Stimulated activated CD4-positive, alpha-beta T cell treated with anti-CD3 and anti-CD28 coated beads, Interleukin-4, amount 100 ng/mL, for 24 hours (primary cell): ENCODE measurements around the gene PTPN21.
"Not testable (repeated sequence)": the region's sequence is repeated elsewhere in the genome, so short reads cannot be mapped to it uniquely, and the experiment has no call there.

ENCODE experiments used
- DNase-seq: peaks from one replicate; pipeline ENCODE4 v3.0.0-alpha.2; 2020

Gene PTPN21

GRCh38 chr14:88551094-88551870, 3.5 kb downstream of the PTPN21 start:
- peak; percentile 64 for DNase-seq

- DNase-seq, result no peak
Measured at GRCh38 chr14:88550078-88550477, 4.7 kb downstream of the PTPN21 start.

DNA sequence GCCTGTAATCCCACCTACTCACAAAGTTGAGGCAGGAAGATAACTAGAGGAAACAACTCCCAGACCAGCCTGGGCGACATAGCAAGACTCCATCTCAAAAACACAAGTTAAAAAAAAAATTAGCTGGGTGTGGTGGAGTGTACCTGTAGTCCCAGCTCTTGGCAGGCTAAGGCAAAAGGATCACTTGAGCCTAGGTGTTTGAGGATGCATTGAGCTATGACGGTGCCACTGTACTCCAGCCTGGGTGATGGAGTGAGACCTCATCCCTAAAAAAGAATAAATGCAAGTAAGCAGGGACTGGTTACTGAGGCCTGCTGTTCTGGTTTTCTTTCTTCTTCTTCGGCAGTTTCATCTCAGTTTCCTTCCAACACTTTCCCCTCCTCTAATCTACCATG, 7.4 kb downstream of the PTPN21 start:
- DNase-seq, result no peak

- DNase-seq, result no peak
Measured at GRCh38 chr14:88546621-88547385, 8.0 kb downstream of the PTPN21 start.

DNA sequence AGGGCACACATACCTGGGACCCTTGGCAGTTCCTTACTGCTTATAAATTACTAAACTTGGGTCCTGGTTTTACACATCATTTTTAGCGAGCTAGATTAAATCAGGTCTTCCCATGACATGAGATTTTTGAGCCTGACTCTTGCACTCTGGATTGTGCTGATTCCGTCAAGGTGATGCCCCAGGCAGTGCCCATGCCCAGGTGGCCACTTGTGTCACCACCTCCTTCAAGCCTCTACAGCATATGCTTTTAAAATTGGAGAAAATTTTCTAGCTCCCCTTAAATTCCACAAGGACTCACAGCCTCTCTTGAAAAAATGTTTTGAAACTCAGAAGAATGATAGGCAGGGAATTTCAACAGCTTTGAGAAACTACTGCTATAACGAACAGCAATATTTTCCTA, 9.6 kb downstream of the PTPN21 start:
- no peak for DNase-seq

DNA sequence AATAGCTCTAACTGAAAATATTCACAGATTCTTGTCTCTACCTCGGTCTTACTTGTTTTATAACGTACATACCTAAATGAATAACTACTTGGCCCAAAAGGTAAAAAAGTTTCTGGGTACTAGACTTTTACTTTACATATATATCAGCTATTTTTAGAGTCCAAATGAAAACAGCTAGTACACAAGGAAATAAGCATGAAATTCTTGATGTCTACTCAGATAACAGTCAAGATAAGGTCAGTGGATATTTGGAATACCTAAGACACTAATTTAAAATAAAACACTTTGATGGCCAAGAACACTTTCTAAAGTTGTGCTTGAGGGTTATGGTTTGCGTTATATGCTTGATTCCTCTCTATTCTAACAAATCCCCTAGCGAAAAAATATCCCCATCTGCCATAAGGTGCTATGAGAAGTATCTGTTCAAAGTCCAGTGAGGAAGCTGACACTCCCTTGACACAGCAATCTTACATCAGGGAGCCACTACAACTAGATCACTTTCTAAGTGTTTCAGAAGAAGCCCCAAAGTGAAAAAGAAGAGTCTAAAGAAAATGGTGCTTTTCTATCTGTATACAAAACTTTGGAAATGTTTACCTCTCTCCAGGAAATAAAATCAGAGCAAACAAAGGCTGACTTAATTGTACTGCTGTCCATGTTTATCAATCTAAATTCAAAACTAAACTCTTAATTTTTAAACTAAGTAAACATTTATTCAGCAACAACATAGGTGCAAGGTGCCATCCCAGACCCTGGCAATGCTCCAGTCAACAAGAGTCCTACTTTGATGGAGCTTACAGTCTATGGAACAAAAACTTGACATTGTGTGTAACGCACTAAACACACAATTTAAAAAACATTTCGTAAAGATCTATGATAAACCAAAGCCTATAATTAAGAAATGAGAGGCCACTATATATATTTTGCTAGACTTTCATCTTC, 11.7 kb downstream of the PTPN21 start:
- DNase-seq, result no peak

GRCh38 chr14:88541324-88541723, 13.5 kb downstream of the PTPN21 start:
- no peak for DNase-seq

DNA sequence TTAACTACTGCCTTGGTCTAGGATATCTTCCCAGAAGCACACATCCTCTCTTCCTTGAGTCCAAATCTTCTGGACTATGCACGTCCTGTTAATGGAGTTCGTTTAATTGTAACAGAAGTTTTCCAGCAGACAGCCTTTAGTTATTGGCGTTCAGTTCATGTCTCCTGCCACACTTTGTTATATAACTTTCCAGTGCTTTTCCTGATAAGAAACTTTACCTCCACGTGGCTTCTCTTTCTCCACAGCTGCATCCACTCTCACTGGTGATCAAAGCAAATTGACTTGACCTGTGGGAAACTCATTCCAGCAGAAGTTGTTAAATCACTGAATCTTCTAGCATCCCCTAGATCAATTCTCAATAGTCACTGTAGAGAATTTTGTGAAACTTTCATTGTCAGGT, 19.0 kb downstream of the PTPN21 start:
- no peak for DNase-seq

- DNase-seq, result no peak
Measured at GRCh38 chr14:88535149-88535548, 19.7 kb downstream of the PTPN21 start.

DNA sequence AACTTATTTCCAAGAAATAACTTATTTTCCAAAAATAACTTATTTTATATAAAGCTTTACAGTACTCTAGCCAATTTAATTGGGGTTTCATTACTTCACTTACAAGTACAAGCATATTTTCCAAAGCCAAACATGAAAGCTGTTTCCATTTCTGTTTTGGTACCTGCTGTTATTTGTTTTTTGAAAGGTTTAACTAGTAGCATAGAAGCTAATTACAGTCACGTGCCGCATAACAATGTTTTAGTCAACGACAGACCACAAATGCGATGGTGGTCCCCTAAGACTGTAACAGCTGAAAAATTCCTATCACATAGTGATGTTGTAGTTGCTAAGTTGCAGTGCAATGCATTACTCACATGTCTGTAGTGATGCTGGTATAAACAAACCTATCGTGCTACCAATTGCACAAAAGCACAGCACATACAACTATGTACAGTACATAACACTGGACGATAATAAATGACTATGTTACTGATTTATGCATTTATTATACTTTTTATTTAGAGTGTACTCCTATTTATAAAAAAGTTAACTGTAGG, 21.7 kb downstream of the PTPN21 start:
- no peak for DNase-seq

- not testable (repeated sequence) for DNase-seq
Measured at GRCh38 chr14:88529889-88530288, 24.9 kb downstream of the PTPN21 start.

GRCh38 chr14:88522393-88522792, 32.4 kb downstream of the PTPN21 start:
- DNase-seq, result no peak

GRCh38 chr14:88521818-88522217, 33.0 kb downstream of the PTPN21 start:
- DNase-seq, result no peak

DNA sequence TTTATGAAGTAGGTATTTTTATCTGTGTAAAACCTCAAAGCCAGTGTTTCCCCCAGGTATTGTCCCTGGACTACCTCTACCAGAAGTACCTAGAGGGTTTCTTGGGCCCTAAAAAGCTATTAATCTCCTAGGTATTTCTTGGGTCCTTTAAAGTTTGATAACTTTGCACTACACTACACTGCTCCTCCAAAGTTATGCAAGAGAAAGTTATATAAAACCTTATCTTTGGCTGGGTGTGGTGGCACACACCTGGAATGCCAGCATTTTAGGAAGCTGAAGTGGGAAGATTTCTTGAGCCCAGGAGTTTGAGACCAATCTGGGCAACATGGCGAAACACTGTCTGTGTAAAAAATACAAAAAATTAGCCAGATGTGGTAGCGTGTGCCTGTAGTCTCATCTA, 34.9 kb downstream of the PTPN21 start:
- no peak for DNase-seq

DNA sequence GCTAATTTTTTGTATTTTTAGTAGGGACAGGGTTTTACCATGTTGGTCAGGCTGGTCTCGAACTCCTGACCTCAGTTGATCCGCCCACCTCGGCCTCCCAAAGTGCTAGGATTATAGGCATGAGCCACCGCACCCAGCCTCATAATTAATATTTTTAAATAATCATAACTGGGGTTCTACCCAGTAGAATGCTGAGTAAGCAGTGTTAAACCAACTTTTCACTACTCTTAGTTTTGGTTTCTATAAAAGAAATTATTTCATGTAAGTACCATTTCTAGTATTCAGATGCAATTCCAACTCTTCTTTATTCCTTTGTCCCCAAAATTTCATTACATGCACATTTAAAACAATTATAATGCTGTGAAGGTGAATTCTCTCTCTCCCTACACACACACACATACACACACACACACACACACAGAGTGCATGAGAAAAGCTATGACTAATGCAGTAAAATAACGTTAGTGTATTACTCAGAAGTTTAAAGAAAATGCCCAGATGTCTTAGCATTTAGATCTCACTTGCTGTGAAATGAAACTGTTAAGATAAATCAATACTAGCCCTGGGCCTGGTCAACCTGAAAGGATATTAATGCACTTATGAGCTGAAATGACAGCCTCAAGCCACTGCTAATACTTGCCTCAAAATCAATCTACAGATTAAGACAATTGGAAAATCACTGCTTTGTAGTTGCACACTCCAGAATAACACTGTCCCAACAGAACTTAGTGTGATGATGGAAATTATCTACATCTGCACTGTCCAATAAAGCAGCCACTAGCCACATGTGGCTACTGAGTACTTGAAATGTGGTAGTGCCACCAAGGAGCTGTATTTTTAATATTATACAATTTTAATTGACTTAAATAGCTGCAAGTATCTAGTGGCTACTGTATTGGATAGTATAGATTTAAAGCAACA, 36.0 kb downstream of the PTPN21 start:
- no peak for DNase-seq

- no peak for DNase-seq
Measured at GRCh38 chr14:88516861-88517357, 37.9 kb downstream of the PTPN21 start.

GRCh38 chr14:88515499-88516221, 39.1 kb downstream of the PTPN21 start:
- no peak for DNase-seq

- DNase-seq, result no peak
Measured at GRCh38 chr14:88507208-88507607, 47.6 kb downstream of the PTPN21 start.

- DNase-seq, result no peak
Measured at GRCh38 chr14:88505621-88506020, 49.2 kb downstream of the PTPN21 start.

- DNase-seq, result no peak
Measured at GRCh38 chr14:88504602-88505001, 50.2 kb downstream of the PTPN21 start.
